ENCODE results near the gene CDC40. TPM values are rescaled to one million over a fixed set of nuclear protein-coding genes. Genes with fewer than 3 reads are reported as not detected.

CDC40 gene
- 9.1 and 11.4 TPM in 2 replicates for total RNA-seq

GRCh38 chr6:110180228-110181008, at the start of gene CDC40:
Gene CDC40 (plus strand): TSS chr6:110180427. CDS start chr6:110180445, 18 bp downstream.

GRCh38 chr6:110179406-110180227, 610 bp upstream of the CDC40 start, which contains the start of gene WASF1:
Gene WASF1 (minus strand): TSS chr6:110179670. CDS start chr6:110127601, 52,069 bp downstream.

Other genes starting within 250 kb of the CDC40 start
- gene GPR6, start 202.1 kb upstream of the CDC40 start, total RNA-seq = not detected in 2 replicates
- gene WASF1, start 757 bp upstream of the CDC40 start, total RNA-seq = 10.1 and 12.4 TPM in 2 replicates
- not detected in 2 replicates for gene METTL24, start 177.9 kb downstream of the CDC40 start, total RNA-seq
- 0.17 and 0.74 TPM in 2 replicates for gene DDO, start 235.1 kb downstream of the CDC40 start, total RNA-seq

Measured in bronchus fibroblast of lung (primary cell).